Right lobe of liver (tissue), 4 donors: Measurements from ENCODE around the gene SPATS2L.

Source experiments
- CTCF ChIP-seq, 4 donors: fragments of 200-600 bp in 3 of 4; fragments of 450-650 bp in 1 of 4; IDR thresholded peaks; one replicate each; pipeline versions ENCODE4 v1.5.1 to v1.8.0; 2016 to 2022; ENCODE audit warnings: antibody characterized with exemption in 4 of 4, mild to moderate bottlenecking in 2 of 4
- POLR2A ChIP-seq: fragments of 450-650 bp; IDR thresholded peaks from one replicate; pipeline ENCODE4 v1.6.1; 2017; ENCODE audit warnings: antibody characterized with exemption, mild to moderate bottlenecking
- donor health status: DM: no; HTN: no; CAD: no.
- donor health status: DM: no; HTN: no; CAD: no.
- donor health status: DM: no; HTN: yes; CAD: no.

GRCh38 chr2:200359552-200359951, 53.1 kb downstream of the SPATS2L start:
- TF ChIP-seq CTCF (IDR thresholded peaks at IDR 0.05) (no peak), POLR2A (no peak)
